ENCODE data around the gene ZBP1.

DNA sequence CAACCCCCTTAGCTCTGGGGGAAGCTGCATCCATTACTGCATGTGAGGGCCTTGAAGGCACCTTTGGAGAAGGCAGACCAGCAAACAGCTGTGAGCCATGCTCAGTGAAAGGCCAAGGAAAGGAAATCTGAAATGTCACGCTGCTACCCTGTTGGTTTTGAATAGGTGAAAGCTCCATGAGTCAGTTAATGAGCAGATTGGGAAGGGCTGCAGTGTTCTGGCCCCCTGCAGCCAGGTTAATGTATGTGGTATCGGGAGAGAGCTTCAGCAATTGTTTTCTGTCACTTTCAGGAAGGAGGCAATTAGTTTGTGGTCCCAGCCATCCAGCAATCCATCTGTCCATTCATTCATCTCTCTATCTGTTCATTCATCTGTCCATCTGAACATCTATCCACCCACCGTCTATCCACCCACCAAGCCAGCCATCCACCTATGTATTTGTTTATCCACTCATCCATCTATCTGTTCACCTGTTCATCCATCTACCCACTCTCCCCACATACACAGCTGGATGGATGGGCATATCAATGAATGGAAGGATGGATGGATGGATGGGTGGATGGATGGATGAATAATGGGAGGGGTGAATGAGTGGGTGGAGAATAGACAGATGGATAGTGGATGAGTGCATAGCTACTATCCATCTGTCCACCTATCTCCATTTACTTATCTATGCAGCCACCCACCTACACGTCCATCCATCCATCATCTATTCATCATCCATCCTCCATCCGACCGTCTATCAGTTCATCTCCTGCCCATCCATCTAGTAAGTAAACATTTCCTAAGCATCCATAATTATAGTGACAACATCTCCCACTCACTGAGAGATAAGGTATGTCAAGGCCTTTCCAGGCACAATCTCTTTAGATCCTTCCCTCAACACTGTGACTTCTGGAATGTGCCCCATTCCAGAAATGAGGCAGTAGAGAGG is 43.3 kb downstream of the ZBP1 start:
- TF ChIP-seq, protein P1, sequence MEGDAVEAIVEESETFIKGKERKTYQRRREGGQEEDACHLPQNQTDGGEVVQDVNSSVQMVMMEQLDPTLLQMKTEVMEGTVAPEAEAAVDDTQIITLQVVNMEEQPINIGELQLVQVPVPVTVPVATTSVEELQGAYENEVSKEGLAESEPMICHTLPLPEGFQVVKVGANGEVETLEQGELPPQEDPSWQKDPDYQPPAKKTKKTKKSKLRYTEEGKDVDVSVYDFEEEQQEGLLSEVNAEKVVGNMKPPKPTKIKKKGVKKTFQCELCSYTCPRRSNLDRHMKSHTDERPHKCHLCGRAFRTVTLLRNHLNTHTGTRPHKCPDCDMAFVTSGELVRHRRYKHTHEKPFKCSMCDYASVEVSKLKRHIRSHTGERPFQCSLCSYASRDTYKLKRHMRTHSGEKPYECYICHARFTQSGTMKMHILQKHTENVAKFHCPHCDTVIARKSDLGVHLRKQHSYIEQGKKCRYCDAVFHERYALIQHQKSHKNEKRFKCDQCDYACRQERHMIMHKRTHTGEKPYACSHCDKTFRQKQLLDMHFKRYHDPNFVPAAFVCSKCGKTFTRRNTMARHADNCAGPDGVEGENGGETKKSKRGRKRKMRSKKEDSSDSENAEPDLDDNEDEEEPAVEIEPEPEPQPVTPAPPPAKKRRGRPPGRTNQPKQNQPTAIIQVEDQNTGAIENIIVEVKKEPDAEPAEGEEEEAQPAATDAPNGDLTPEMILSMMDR (conservative IDR thresholded peaks at IDR 0.05) = no peak
- TF ChIP-seq EZH2 (IDR thresholded peaks at IDR 0.05; ENCODE audit: low read depth) = no peak

Measured in PC-9 (cell line).